HEK293 (cell line): ENCODE measurements around the gene DNAAF8.

Experiments used
- CTCF ChIA-PET: fragments of 350-600 bp; formaldehyde crosslinking; extraction: SDS; loops from one replicate; lab custom pipeline; 2021; ENCODE audit warnings: antibody characterized with exemption; lab: Yijun Ruan, JAX
- POLR2A ChIA-PET: fragments of 300-600 bp; formaldehyde crosslinking; extraction: SDS; loops from one replicate; lab custom pipeline; 2020; ENCODE audit warnings: antibody characterized with exemption, inconsistent platforms; lab: Yijun Ruan, JAX
- H3K27ac ChIP-seq: fragments of 200-500 bp; sonication (Bioruptor generic); 2 replicates; pipeline ENCODE4 v1.5.1; 2014; ENCODE audit warnings: low read depth, low read length, control low read depth, inconsistent platforms; ENCODE audit errors: extremely low read depth
- H3K36me3 ChIP-seq, 2 experiments: fragments of 200-500 bp in 1 of 2; sonication (Bioruptor generic) in 1 of 2; 1 replicate in 1 of 2; 2 replicates in 1 of 2; pipeline ENCODE4 v1.5.1; 2014 to 2017; ENCODE audit warnings: inconsistent platforms in 2 of 2, low read length in 2 of 2; ENCODE audit not compliant: control insufficient read depth in 2 of 2, insufficient read depth in 1 of 2
- H3K4me1 ChIP-seq: fragments of 200-500 bp; sonication (Bioruptor generic); 2 replicates; pipeline ENCODE4 v1.5.1; 2014; ENCODE audit warnings: mild to moderate bottlenecking, low read length, inconsistent platforms; ENCODE audit not compliant: control insufficient read depth, insufficient read depth
- H3K4me3 ChIP-seq: 2 replicates; pipeline ENCODE4 v1.5.1; 2011; ENCODE audit warnings: low read depth, mild to moderate bottlenecking, control low read depth, low read length, moderate library complexity
- H3K9me3 ChIP-seq: fragments of 200-500 bp; sonication (Bioruptor generic); 2 replicates; pipeline ENCODE4 v1.5.1; 2014; ENCODE audit warnings: low read depth, low read length, inconsistent platforms; ENCODE audit not compliant: control insufficient read depth, insufficient read depth
- GLIS1 ChIP-seq: fragments of 450-650 bp; formaldehyde crosslinking; IDR thresholded peaks from 2 replicates; pipeline ENCODE4 v1.5.1; 2016; ENCODE audit warnings: missing biosample characterization, missing genetic modification characterization
- KLF10 ChIP-seq: fragments of 450-650 bp; IDR thresholded peaks from 2 replicates; pipeline ENCODE4 v1.5.1; 2018; ENCODE audit warnings: missing biosample characterization, mild to moderate bottlenecking, missing genetic modification characterization
- KLF8 ChIP-seq: fragments of 450-650 bp; formaldehyde crosslinking; IDR thresholded peaks from 2 replicates; pipeline ENCODE4 v1.5.1; 2016; ENCODE audit warnings: missing biosample characterization, missing genetic modification characterization
- ZBTB44 ChIP-seq: fragments of 450-650 bp; IDR thresholded peaks from 2 replicates; pipeline ENCODE4 v1.5.1; 2018; ENCODE audit warnings: missing biosample characterization, mild to moderate bottlenecking, missing genetic modification characterization
- ZEB2 ChIP-seq: fragments of 450-650 bp; formaldehyde crosslinking; IDR thresholded peaks from 2 replicates; pipeline ENCODE4 v1.5.1; 2016; ENCODE audit warnings: missing biosample characterization, missing genetic modification characterization
- ZFP37 ChIP-seq: fragments of 450-650 bp; formaldehyde crosslinking; IDR thresholded peaks from 2 replicates; pipeline ENCODE4 v1.5.1; 2016; ENCODE audit warnings: missing biosample characterization, missing genetic modification characterization
- ZFP41 ChIP-seq: fragments of 450-650 bp; formaldehyde crosslinking; IDR thresholded peaks from 2 replicates; pipeline ENCODE4 v1.5.1; 2016; ENCODE audit warnings: missing biosample characterization, missing genetic modification characterization, borderline replicate concordance
- ZIC2 ChIP-seq: fragments of 450-650 bp; formaldehyde crosslinking; IDR thresholded peaks from 2 replicates; pipeline ENCODE4 v1.5.1; 2016; ENCODE audit warnings: missing biosample characterization, missing genetic modification characterization
- ZNF248 ChIP-seq: fragments of 450-650 bp; formaldehyde crosslinking; IDR thresholded peaks from 2 replicates; pipeline ENCODE4 v1.5.1; 2017; ENCODE audit warnings: missing biosample characterization, missing genetic modification characterization
- ZNF580 ChIP-seq: fragments of 450-650 bp; formaldehyde crosslinking; IDR thresholded peaks from 2 replicates; pipeline ENCODE4 v1.5.1; 2016; ENCODE audit warnings: missing biosample characterization, missing genetic modification characterization
- ZNF677 ChIP-seq: fragments of 450-650 bp; IDR thresholded peaks from 2 replicates; pipeline ENCODE4 v1.5.0; 2018; ENCODE audit warnings: missing biosample characterization, mild to moderate bottlenecking, missing genetic modification characterization, moderate library complexity
- ZNF692 ChIP-seq: fragments of 450-650 bp; formaldehyde crosslinking; IDR thresholded peaks from 2 replicates; pipeline ENCODE4 v1.5.1; 2016; ENCODE audit warnings: missing biosample characterization, missing genetic modification characterization
- ZNF768 ChIP-seq: fragments of 450-650 bp; formaldehyde crosslinking; IDR thresholded peaks from 2 replicates; pipeline ENCODE4 v1.5.1; 2018; ENCODE audit warnings: missing biosample characterization, mild to moderate bottlenecking, missing genetic modification characterization
- ZSCAN30 ChIP-seq: fragments of 450-650 bp; IDR thresholded peaks from 2 replicates; pipeline ENCODE4 v1.5.1; 2018; ENCODE audit warnings: missing biosample characterization, mild to moderate bottlenecking, missing genetic modification characterization, moderate library complexity
- TF ChIP-seq, protein P1 (sequence below): fragments of 450-650 bp; formaldehyde crosslinking; IDR thresholded peaks from 2 replicates; pipeline ENCODE4 v1.5.1; 2016; ENCODE audit warnings: missing biosample characterization, missing genetic modification characterization
- TF ChIP-seq, protein P2 (sequence below): fragments of 450-650 bp; formaldehyde crosslinking; IDR thresholded peaks from 2 replicates; pipeline ENCODE4 v1.5.1; 2017; ENCODE audit warnings: missing biosample characterization, missing genetic modification characterization
- TF ChIP-seq, protein P3 (sequence below): fragments of 450-650 bp; formaldehyde crosslinking; IDR thresholded peaks from 2 replicates; pipeline ENCODE4 v1.5.1; 2016; ENCODE audit warnings: missing biosample characterization, missing genetic modification characterization
- TF ChIP-seq, protein P4 (sequence below): fragments of 450-650 bp; formaldehyde crosslinking; IDR thresholded peaks from 2 replicates; pipeline ENCODE4 v1.5.1; 2017; ENCODE audit warnings: missing biosample characterization, mild to moderate bottlenecking, missing genetic modification characterization, moderate library complexity

The DNAAF8 gene

DNA sequence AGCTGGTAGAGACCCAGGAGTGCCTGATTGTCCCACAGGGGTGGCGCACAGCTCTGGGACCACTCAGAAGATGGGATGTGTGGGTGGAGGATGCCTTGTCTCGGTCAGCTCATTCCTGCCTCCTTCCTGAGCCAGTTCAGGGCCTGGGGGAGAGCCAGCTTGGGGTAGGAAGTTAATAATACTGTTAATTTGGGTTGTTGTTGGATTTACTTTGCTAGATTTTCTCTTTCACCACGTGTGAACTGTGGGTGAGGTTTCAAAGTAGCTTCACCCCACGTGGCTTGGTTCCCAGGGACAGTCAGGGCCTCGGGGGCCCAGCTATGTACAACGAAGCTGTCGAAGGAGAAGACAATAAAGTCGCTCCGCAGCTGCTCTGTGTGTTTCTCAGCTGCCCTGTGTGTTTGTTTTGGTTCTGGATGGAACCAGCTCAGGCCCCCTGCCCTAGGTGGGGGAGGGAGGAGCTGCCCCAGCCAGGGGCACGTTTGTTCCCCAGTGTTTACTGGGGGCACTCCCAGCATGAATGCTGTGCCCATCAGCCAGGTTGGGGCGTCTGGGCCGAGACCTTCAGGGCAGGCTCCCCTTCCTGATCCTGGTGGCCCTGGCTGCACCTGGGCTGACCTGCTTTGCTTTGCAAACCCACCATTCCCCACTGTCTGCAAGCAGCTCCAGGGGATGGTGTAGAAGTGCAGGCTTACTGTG, 38.7 kb upstream of the DNAAF8 start:
- Histone ChIP-seq H3K4me1 (peaks cover 4% of the 10 kb centered on the region; the same call in 1 of the 2 replicates), H3K36me3 (peaks cover 0 to 58% of the 10 kb centered on the region in 2 experiments; a peak in 1 of 3 replicates), H3K27ac (no peak overlapping the region), H3K9me3 (no peaks in the 10 kb centered on the region), H3K4me3 (no peak overlapping the region)
- POLR2A ChIA-PET, result interaction anchor here (0.8 to 1.5 kb wide), 5 partner anchors 8 to 263 kb away, joined by 3 to 8 read pairs (median 5); partner anchors contain the start of genes ANKS3, DNAAF8 and SEC14L5
- CTCF ChIA-PET, result interaction anchor here (0.7 kb wide), 1 partner anchor 75 kb away, joined by 3 read pairs; no protein-coding TSS in a partner anchor
- TF ChIP-seq ZSCAN30 (tag by site-specific recombination) (no peak), KLF8 (tag by site-specific recombination) (no peak), ZNF768 (no peak), ZNF248 (no peak), ZNF692 (tag by site-specific recombination) (no peak), ZIC2 (tag by site-specific recombination) (peak; percentile 32)
- TF ChIP-seq, protein P1, sequence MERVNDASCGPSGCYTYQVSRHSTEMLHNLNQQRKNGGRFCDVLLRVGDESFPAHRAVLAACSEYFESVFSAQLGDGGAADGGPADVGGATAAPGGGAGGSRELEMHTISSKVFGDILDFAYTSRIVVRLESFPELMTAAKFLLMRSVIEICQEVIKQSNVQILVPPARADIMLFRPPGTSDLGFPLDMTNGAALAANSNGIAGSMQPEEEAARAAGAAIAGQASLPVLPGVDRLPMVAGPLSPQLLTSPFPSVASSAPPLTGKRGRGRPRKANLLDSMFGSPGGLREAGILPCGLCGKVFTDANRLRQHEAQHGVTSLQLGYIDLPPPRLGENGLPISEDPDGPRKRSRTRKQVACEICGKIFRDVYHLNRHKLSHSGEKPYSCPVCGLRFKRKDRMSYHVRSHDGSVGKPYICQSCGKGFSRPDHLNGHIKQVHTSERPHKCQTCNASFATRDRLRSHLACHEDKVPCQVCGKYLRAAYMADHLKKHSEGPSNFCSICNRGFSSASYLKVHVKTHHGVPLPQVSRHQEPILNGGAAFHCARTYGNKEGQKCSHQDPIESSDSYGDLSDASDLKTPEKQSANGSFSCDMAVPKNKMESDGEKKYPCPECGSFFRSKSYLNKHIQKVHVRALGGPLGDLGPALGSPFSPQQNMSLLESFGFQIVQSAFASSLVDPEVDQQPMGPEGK (tag by site-specific recombination), result 0 out of 2 replicates have a peak, but pooled peaks have one; percentile 6

DNA sequence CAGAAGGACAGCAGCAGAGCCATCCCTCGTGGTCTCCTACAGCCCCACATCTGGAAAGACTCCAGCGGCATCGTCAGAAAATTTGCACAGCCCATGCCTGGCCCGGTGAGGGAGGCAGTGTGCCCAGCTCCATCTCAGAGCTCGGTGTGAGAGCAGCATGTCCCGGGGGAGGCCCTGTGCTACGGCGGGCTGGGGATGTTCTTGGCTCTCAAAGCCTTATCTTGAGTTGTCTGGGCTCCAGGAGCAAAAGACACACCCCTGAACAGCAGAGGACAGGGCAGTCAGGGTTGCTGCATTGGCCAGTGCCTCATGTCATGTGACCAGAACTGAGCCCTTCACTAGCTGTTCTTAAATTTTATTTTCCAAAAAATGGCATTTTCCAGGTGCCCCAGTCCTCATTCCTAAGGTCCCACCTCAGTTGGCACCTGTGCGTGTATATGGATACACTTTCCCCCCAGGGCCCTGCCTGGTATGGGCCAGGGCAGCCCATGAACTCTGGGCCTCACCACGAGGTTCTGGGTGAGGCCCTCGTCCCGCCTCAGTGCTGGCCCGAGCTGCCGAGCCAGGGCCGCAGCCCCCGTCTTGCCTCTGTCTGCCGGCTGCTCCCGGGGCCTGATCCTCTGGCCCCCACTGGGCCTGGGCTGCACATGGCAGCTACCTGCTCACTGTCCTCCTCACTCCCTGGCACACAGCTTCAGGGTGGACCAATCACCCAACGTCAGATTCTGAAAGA, 38.0 kb upstream of the DNAAF8 start:
- ChIA-PET POLR2A (interaction anchor here (1.2 to 1.3 kb wide), 2 partner anchors 37 to 262 kb away, joined by 5 read pairs; partner anchors contain the start of genes ANKS3, DNAAF8 and SEC14L5), CTCF (interaction anchor here (0.7 kb wide), 1 partner anchor 76 kb away, joined by 3 read pairs; no protein-coding TSS in a partner anchor)
- H3K9me3 ChIP-seq, result no peaks in the 10 kb centered on the region
- H3K27ac ChIP-seq, result no peak overlapping the region
- H3K36me3 ChIP-seq, result peaks cover 0 to 65% of the 10 kb centered on the region in 2 experiments; a peak in 1 of 3 replicates
- H3K4me1 ChIP-seq, result peaks cover 4% of the 10 kb centered on the region; the same call in 1 of the 2 replicates
- no peak overlapping the region for H3K4me3 ChIP-seq
- no peak for TF ChIP-seq ZFP37 (tag by site-specific recombination)
- TF ChIP-seq KLF10, result no peak; the same call in 1 of the 2 replicates
- TF ChIP-seq ZBTB44 (tag by site-specific recombination), result no peak
- TF ChIP-seq ZNF677, result no peak
- no peak for TF ChIP-seq ZNF580 (tag by site-specific recombination)
- TF ChIP-seq ZIC2 (tag by site-specific recombination), result no peak; the same call in 1 of the 2 replicates
- TF ChIP-seq, protein P2, sequence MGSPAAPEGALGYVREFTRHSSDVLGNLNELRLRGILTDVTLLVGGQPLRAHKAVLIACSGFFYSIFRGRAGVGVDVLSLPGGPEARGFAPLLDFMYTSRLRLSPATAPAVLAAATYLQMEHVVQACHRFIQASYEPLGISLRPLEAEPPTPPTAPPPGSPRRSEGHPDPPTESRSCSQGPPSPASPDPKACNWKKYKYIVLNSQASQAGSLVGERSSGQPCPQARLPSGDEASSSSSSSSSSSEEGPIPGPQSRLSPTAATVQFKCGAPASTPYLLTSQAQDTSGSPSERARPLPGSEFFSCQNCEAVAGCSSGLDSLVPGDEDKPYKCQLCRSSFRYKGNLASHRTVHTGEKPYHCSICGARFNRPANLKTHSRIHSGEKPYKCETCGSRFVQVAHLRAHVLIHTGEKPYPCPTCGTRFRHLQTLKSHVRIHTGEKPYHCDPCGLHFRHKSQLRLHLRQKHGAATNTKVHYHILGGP (tag by site-specific recombination), result no peak
- TF ChIP-seq, protein P3, sequence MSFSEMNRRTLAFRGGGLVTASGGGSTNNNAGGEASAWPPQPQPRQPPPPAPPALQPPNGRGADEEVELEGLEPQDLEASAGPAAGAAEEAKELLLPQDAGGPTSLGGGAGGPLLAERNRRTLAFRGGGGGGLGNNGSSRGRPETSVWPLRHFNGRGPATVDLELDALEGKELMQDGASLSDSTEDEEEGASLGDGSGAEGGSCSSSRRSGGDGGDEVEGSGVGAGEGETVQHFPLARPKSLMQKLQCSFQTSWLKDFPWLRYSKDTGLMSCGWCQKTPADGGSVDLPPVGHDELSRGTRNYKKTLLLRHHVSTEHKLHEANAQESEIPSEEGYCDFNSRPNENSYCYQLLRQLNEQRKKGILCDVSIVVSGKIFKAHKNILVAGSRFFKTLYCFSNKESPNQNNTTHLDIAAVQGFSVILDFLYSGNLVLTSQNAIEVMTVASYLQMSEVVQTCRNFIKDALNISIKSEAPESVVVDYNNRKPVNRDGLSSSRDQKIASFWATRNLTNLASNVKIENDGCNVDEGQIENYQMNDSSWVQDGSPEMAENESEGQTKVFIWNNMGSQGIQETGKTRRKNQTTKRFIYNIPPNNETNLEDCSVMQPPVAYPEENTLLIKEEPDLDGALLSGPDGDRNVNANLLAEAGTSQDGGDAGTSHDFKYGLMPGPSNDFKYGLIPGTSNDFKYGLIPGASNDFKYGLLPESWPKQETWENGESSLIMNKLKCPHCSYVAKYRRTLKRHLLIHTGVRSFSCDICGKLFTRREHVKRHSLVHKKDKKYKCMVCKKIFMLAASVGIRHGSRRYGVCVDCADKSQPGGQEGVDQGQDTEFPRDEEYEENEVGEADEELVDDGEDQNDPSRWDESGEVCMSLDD, result no peak
- TF ChIP-seq ZEB2 (tag by site-specific recombination), result no peak
- TF ChIP-seq ZFP41 (tag by site-specific recombination), result no peak
- TF ChIP-seq, protein P4, sequence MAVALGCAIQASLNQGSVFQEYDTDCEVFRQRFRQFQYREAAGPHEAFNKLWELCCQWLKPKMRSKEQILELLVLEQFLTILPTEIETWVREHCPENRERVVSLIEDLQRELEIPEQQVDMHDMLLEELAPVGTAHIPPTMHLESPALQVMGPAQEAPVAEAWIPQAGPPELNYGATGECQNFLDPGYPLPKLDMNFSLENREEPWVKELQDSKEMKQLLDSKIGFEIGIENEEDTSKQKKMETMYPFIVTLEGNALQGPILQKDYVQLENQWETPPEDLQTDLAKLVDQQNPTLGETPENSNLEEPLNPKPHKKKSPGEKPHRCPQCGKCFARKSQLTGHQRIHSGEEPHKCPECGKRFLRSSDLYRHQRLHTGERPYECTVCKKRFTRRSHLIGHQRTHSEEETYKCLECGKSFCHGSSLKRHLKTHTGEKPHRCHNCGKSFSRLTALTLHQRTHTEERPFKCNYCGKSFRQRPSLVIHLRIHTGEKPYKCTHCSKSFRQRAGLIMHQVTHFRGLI (tag by site-specific recombination), result no peak
- TF ChIP-seq GLIS1 (tag by site-specific recombination), result no peak
